GM23248 (cell line): ENCODE measurements around the gene MLLT6. TPM values are rescaled to one million over a fixed set of nuclear protein-coding genes. Genes with fewer than 3 reads are reported as not detected.
A peak's percentile ranks its signal among the peaks of the same experiment; 100 is the strongest.

ENCODE experiments used
- DNase-seq: peaks from one replicate; pipeline ENCODE4 v3.0.0-alpha.2; 2015
- H2AFZ ChIP-seq: fragments of 200-600 bp; sonication (generic); 2 replicates; pipeline ENCODE4 v1.6.1; 2016; ENCODE audit warnings: antibody characterized with exemption
- H3F3A ChIP-seq: fragments of 200-600 bp; sonication (generic); 2 replicates; pipeline ENCODE4 v1.6.1; 2016; ENCODE audit warnings: mild to moderate bottlenecking, antibody characterized with exemption, mixed run types; ENCODE audit not compliant: insufficient read depth
- H3K27ac ChIP-seq: fragments of 200-600 bp; sonication (generic); 2 replicates; pipeline ENCODE4 v1.5.1; 2016; ENCODE audit warnings: mild to moderate bottlenecking
- H3K27me3 ChIP-seq: fragments of 200-600 bp; sonication (generic); replicated peaks from 2 replicates; pipeline ENCODE4 v1.6.1; 2016; ENCODE audit warnings: mild to moderate bottlenecking; ENCODE audit not compliant: insufficient read depth
- H3K36me3 ChIP-seq: fragments of 200-600 bp; sonication (generic); 2 replicates; pipeline ENCODE4 v1.6.1; 2016; ENCODE audit warnings: low read depth, mild to moderate bottlenecking
- H3K4me1 ChIP-seq: fragments of 200-600 bp; sonication (generic); 2 replicates; pipeline ENCODE4 v1.6.1; 2016; ENCODE audit warnings: mild to moderate bottlenecking; ENCODE audit not compliant: insufficient read depth
- H3K4me2 ChIP-seq: fragments of 200-600 bp; sonication (generic); one replicate; pipeline ENCODE4 v1.6.1; 2016; ENCODE audit warnings: mild to moderate bottlenecking; ENCODE audit not compliant: unreplicated experiment
- H3K4me3 ChIP-seq: fragments of 200-600 bp; sonication (generic); 2 replicates; pipeline ENCODE4 v1.5.1; 2016; ENCODE audit warnings: mild to moderate bottlenecking
- H3K79me2 ChIP-seq: fragments of 200-600 bp; sonication (generic); 2 replicates; pipeline ENCODE4 v1.6.1; 2016; ENCODE audit warnings: mild to moderate bottlenecking; ENCODE audit not compliant: insufficient read depth
- H3K9ac ChIP-seq: fragments of 200-600 bp; sonication (generic); 2 replicates; pipeline ENCODE4 v1.6.1; 2016; ENCODE audit warnings: mild to moderate bottlenecking
- H3K9me2 ChIP-seq: fragments of 200-600 bp; sonication (generic); 2 replicates; pipeline ENCODE4 v1.6.1; 2016; ENCODE audit warnings: mixed run types, mild to moderate bottlenecking, moderate library complexity; ENCODE audit not compliant: insufficient read depth
- H3K9me3 ChIP-seq: fragments of 200-600 bp; sonication (generic); one replicate; pipeline ENCODE4 v1.6.1; 2017; ENCODE audit warnings: low read depth
- H4K20me1 ChIP-seq: fragments of 200-600 bp; sonication (generic); 2 replicates; pipeline ENCODE4 v1.6.0; 2016; ENCODE audit not compliant: insufficient read depth
- EZH2 ChIP-seq: fragments of 200-600 bp; sonication (generic); IDR thresholded peaks from 2 replicates; pipeline ENCODE4 v1.6.1; 2018; ENCODE audit warnings: antibody characterized with exemption, mild to moderate bottlenecking; ENCODE audit not compliant: insufficient read depth, poor library complexity, severe bottlenecking
- EZH2phosphoT487 ChIP-seq: fragments of 200-600 bp; sonication (generic); IDR thresholded peaks from 2 replicates; pipeline ENCODE4 v1.6.1; 2018; ENCODE audit warnings: antibody characterized with exemption, moderate library complexity, mild to moderate bottlenecking, low read depth; ENCODE audit not compliant: insufficient read depth
- WGBS, 2 experiments: methylation state at CpG; one replicate each; pipeline ENCODE4 v1.1.6; 2015 to 2017; ENCODE audit warnings: low lambda C conversion rate in 2 of 2, low coverage in 1 of 2; ENCODE audit errors: missing lambda C conversion rate in 2 of 2; 5-methylcytosine and 5-hydroxymethylcytosine counted together
- in situ Hi-C: fragments of 300-500 bp; cut with MboI; formaldehyde crosslinking; loops from 2 replicates; pipeline ENCODE4 v1.15.0; 2020
- polyA plus RNA-seq: library from polyadenylated mRNA; unstranded; fragments of >200 nt; fragmentation: Nextera tagmentation; extraction: Ambion mirVana; gene quantifications from 2 replicates; pipeline ENCODE4 v1.2.1, GENCODE V29; 2016
- total RNA-seq: library from RNA; depleted of rRNA; stranded (reverse); fragments of >200 nt; shearing (Covaris generic); gene quantifications from 2 replicates; pipeline ENCODE4 v1.2.3, GENCODE V29; 2014

The MLLT6 gene
- total and polyA plus RNA-seq, 2 experiments from 2014 or later = 3.1 to 18.9 TPM

DNA sequence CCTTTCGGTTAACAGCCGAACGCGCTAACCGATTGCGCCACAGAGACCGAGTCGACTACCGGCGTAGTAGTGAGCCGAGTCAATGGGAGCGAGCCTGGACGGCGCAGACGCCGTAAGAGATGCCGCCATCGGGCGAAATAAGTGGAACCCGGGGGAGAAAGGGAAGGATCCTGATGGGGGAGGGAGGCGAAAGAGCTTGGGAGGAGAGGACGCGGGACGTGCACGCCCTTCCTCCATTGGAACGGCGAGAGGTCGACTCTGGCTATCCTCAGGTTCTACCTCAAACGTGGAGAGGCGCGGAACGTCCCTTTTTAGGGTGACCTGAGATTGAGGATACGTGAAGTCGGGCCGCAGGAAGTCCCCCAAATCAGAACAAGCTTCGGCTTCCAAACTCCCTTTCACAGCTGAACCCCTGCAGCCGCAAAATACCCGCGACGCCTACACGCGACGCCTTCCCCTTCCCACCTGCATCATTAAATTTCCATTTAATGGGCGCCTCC, 46.8 kb downstream of the MLLT6 start:
- H3K79me2 ChIP-seq = peaks cover 51% of the 10 kb centered on the region
- H4K20me1 ChIP-seq = no peaks in the 10 kb centered on the region
- in situ Hi-C loops = no loop called here
- H2AFZ ChIP-seq = peak overlapping the region; percentile 88
- peak; percentile 92 for DNase-seq
- H3K36me3 ChIP-seq = peaks cover 15% of the 10 kb centered on the region
- H3F3A ChIP-seq = peaks cover 4% of the 10 kb centered on the region; the same call in 1 of the 2 replicates
- H3K4me3 ChIP-seq = peak overlapping the region; percentile 76
- peak overlapping the region; percentile 70 for H3K27ac ChIP-seq
- 0 to 1% methylated on average over 44 of the region's 44 CpGs for WGBS, 2 experiments
- H3K9ac ChIP-seq = peak overlapping the region; percentile 88
- H3K4me2 ChIP-seq = peak overlapping the region; percentile 96
- no peaks in the 10 kb centered on the region for H3K9me3 ChIP-seq
- H3K9me2 ChIP-seq = no peaks in the 10 kb centered on the region
- no peaks in the 10 kb centered on the region for H3K27me3 ChIP-seq
- TF ChIP-seq EZH2phosphoT487 (no peak), EZH2 (no peak)
- H3K4me1 ChIP-seq = peaks cover 12% of the 10 kb centered on the region

DNA sequence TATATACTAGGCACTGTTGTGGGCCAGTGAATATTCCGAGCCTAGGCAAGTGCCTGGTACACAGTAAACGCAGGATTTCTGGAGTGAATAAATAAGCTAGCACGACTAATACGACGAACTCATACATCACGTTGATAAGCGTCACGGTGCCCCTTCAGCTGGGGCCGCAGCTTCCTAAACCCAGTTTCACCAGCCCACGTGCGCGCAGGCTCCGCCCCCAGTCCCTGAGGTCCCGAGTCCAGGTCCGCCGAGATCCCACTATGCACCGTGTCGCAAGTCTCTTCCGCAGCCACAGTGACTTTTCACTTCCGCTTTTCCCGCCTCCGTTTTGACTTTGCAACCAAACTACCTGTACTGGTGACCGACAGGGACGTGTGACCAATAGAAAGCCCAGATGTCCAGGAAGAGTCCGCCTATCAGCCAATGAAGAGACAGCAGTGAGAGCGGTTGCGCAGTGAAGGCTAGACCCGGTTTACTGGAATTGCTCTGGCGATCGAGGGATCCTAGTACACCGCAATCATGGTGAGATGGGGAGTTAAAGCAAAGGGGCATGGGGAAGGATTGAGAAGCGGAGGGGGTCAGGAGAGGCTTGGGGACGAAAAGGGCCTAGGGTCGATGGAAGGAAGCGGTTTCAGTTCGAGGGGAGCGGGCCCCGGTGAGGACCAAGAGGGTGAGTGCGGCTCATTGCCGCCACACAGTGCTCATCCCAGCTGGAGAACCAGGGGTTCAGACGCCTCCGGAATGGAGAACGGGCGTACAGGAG, 47.4 kb downstream of the MLLT6 start, which contains the start of gene PSMB3:
Gene PSMB3, plus strand, starts transcription at position 434 of the 763 bp plus-strand sequence. Its CDS starts 86 bp downstream, at position 520.
- Histone ChIP-seq H3K79me2 (peaks cover 51% of the 10 kb centered on the region), H3K9ac (peak within 1 kb of the TSS; percentile 88), H4K20me1 (no peaks in the 10 kb centered on the region), H3F3A (peaks cover 4% of the 10 kb centered on the region; the same call in 1 of the 2 replicates), H3K27ac (peak within 1 kb of the TSS; percentile 70), H3K4me3 (peak within 1 kb of the TSS; percentile 76), H3K9me2 (no peaks in the 10 kb centered on the region), H3K4me1 (peaks cover 12% of the 10 kb centered on the region), H3K9me3 (no peaks in the 10 kb centered on the region), H3K36me3 (peaks cover 21% of the 10 kb centered on the region), H3K4me2 (peak within 1 kb of the TSS; percentile 96), H2AFZ (peak within 1 kb of the TSS; percentile 88), H3K27me3 (no peaks in the 10 kb centered on the region)
- WGBS, 2 experiments = 0 to 1% methylated on average over 39 to 44 of the region's 44 CpGs
- in situ Hi-C loops = no loop called here
- peak; percentile 99 for DNase-seq
- TF ChIP-seq EZH2phosphoT487 (no peak), EZH2 (no peak)

DNA sequence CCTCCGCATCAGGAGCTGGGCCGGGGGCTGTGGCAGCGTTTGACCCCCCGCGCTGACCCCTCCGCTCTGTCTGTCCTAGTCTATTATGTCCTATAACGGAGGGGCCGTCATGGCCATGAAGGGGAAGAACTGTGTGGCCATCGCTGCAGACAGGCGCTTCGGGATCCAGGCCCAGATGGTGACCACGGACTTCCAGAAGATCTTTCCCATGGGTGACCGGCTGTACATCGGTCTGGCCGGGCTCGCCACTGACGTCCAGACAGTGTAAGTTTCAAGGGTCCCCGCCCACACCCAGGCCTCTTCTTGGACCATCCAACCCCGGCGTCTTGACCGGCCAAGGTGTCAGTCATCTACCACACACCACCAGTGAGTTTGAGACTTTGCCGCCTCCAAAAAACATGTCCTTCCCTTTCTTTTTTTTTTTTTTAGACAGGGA, 48.0 kb downstream of the MLLT6 start:
- 1 to 2% methylated on average over 22 of the region's 22 CpGs for WGBS, 2 experiments
- Histone ChIP-seq H3K4me2 (peak overlapping the region; percentile 84), H3K9me3 (no peaks in the 10 kb centered on the region), H3F3A (peaks cover 4% of the 10 kb centered on the region; the same call in 1 of the 2 replicates), H3K4me3 (peak overlapping the region; percentile 76), H3K9me2 (no peaks in the 10 kb centered on the region), H3K79me2 (peaks cover 52% of the 10 kb centered on the region), H3K36me3 (peaks cover 21% of the 10 kb centered on the region), H3K27ac (peak overlapping the region; percentile 70), H3K27me3 (no peaks in the 10 kb centered on the region), H2AFZ (peak overlapping the region; percentile 88), H3K4me1 (peaks cover 12% of the 10 kb centered on the region), H3K9ac (peak overlapping the region; percentile 88), H4K20me1 (no peaks in the 10 kb centered on the region)
- in situ Hi-C loops = no loop called here
- peak; percentile 41 for DNase-seq
- TF ChIP-seq EZH2 (no peak), EZH2phosphoT487 (no peak)

DNA sequence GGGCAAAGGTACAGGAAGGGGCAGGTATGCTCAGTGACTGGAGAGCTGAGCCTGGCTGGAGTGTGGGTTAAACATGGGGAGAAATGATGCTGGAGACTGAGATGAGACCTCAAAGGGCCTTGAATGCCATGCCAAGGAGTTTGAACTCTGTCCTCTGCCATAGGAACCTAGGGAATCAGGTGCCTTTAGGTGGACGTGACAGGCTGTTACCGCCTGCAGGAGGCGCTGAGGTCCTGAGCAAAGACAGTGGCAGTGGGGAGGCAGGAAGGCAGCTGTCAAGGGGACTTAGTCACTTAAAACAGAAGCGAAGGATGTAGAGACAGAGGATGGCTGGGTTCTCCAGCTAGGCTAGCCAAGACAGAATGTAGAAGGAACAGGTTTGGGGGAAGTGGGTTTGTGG, 56.5 kb downstream of the MLLT6 start:
- H4K20me1 ChIP-seq = no peaks in the 10 kb centered on the region
- H3K9me3 ChIP-seq = no peaks in the 10 kb centered on the region
- no peak overlapping the region for H3K4me3 ChIP-seq
- H3K4me2 ChIP-seq = no peak overlapping the region
- H3F3A ChIP-seq = peaks cover 28% of the 10 kb centered on the region
- peaks cover 39% of the 10 kb centered on the region for H3K36me3 ChIP-seq
- H3K4me1 ChIP-seq = no peaks in the 10 kb centered on the region
- peaks cover 25% of the 10 kb centered on the region for H3K79me2 ChIP-seq
- no peak overlapping the region for H3K9ac ChIP-seq
- in situ Hi-C loops = no loop called here
- no peak overlapping the region for H2AFZ ChIP-seq
- H3K9me2 ChIP-seq = no peaks in the 10 kb centered on the region
- WGBS, 2 experiments = 89 to 97% methylated on average over 4 of the region's 4 CpGs
- no peaks in the 10 kb centered on the region for H3K27me3 ChIP-seq
- TF ChIP-seq EZH2phosphoT487 (no peak), EZH2 (no peak)
- no peak overlapping the region for H3K27ac ChIP-seq
- peak; percentile 48 for DNase-seq
